CD14-positive monocyte (primary cell): Measurements from ENCODE around the gene OR56B4. TPM values are rescaled to one million over a fixed set of nuclear protein-coding genes. Genes with fewer than 3 reads are reported as not detected.
"Not testable (repeated sequence)": the region's sequence is repeated elsewhere in the genome, so short reads cannot be mapped to it uniquely, and the experiment has no call there.

Experiments used
- DNase-seq, 3 donors: peaks; one replicate each; pipeline ENCODE4 v3.0.0-alpha.2; 2011 to 2022
- H2AFZ ChIP-seq: 2 replicates; pipeline ENCODE4 v1.6.0; 2012; ENCODE audit warnings: mild to moderate bottlenecking, low read depth, low read length, inconsistent platforms; ENCODE audit not compliant: insufficient read depth, poor library complexity, severe bottlenecking
- H3K27ac ChIP-seq, 2 donors: 1 replicate in 1 of 2; 2 replicates in 1 of 2; pipeline ENCODE4 v1.5.1; 2012 to 2013; ENCODE audit warnings: low read length in 2 of 2, control low read depth in 1 of 2, inconsistent platforms in 1 of 2, low read depth in 1 of 2, mild to moderate bottlenecking in 1 of 2
- H3K27me3 ChIP-seq, 2 donors: one replicate each; pipeline versions ENCODE4 v1.6.0 to v1.6.1; 2011 to 2013; ENCODE audit warnings: low read length in 2 of 2; ENCODE audit not compliant: control insufficient read depth in 2 of 2, insufficient read depth in 2 of 2
- H3K36me3 ChIP-seq, 2 donors: replicated peaks in 1 of 2; 1 replicate in 1 of 2; 2 replicates in 1 of 2; pipeline versions ENCODE4 v1.5.1 to v1.6.1; 2012 to 2013; ENCODE audit warnings: low read length in 2 of 2, control low read depth in 1 of 2, inconsistent platforms in 1 of 2, mild to moderate bottlenecking in 1 of 2; ENCODE audit not compliant: insufficient read depth in 2 of 2, control insufficient read depth in 1 of 2
- H3K4me1 ChIP-seq, 2 donors: 1 replicate in 1 of 2; 2 replicates in 1 of 2; pipeline versions ENCODE4 v1.5.1 to v1.6.1; 2012 to 2013; ENCODE audit warnings: low read length in 2 of 2, control low read depth in 1 of 2, inconsistent platforms in 1 of 2, mild to moderate bottlenecking in 1 of 2, moderate library complexity in 1 of 2; ENCODE audit not compliant: insufficient read depth in 2 of 2, control insufficient read depth in 1 of 2
- H3K4me2 ChIP-seq: replicated peaks from 2 replicates; pipeline ENCODE3; 2012; ENCODE audit warnings: low read length, moderate library complexity, mild to moderate bottlenecking; ENCODE audit not compliant: poor library complexity, severe bottlenecking; ENCODE audit errors: extremely low read depth
- H3K4me3 ChIP-seq, 3 experiments: fragments of 200-600 bp in 1 of 3; sonication (generic) in 1 of 3; replicated peaks in 1 of 3; 1 replicate in 2 of 3; 2 replicates in 1 of 3; pipeline ENCODE4 v1.5.1; 2011 to 2013; ENCODE audit warnings: low read length in 3 of 3, mild to moderate bottlenecking in 3 of 3, control low read depth in 2 of 3, low read depth in 2 of 3, inconsistent platforms in 1 of 3, moderate library complexity in 1 of 3
- H3K79me2 ChIP-seq: 2 replicates; pipeline ENCODE4 v1.6.0; 2012; ENCODE audit warnings: mild to moderate bottlenecking, control low read depth, inconsistent platforms, low read length, moderate library complexity; ENCODE audit not compliant: insufficient read depth
- H3K9ac ChIP-seq: 2 replicates; pipeline ENCODE4 v1.6.0; 2017; ENCODE audit warnings: low read length, mild to moderate bottlenecking; ENCODE audit not compliant: insufficient read depth, poor library complexity, severe bottlenecking
- H3K9me3 ChIP-seq, 2 donors: replicated peaks in 1 of 2; 1 replicate in 1 of 2; 2 replicates in 1 of 2; pipeline versions ENCODE4 v1.5.1 to v1.6.1; 2012 to 2013; ENCODE audit warnings: low read length in 2 of 2, control low read depth in 1 of 2; ENCODE audit not compliant: control insufficient read depth in 1 of 2, insufficient read depth in 1 of 2
- H4K20me1 ChIP-seq: 2 replicates; pipeline ENCODE4 v1.6.0; 2012; ENCODE audit warnings: mild to moderate bottlenecking, low read length, control low read depth, moderate library complexity; ENCODE audit not compliant: insufficient read depth
- H3K27ac Mint-ChIP-seq, 7 donors: one replicate each; pipeline ENCODE4 v1.8.0; 2020; ENCODE audit warnings: mild to moderate bottlenecking in 7 of 7, mixed read lengths in 7 of 7, moderate library complexity in 6 of 7, inconsistent platforms in 2 of 7
- H3K27me3 Mint-ChIP-seq, 3 donors: one replicate each; pipeline ENCODE4 v1.8.0; 2021 to 2022; ENCODE audit warnings: low read depth in 3 of 3, mild to moderate bottlenecking in 3 of 3, mixed read lengths in 3 of 3, moderate library complexity in 3 of 3, inconsistent platforms in 1 of 3
- H3K36me3 Mint-ChIP-seq, 2 donors: one replicate each; pipeline ENCODE4 v1.8.0; 2020; ENCODE audit warnings: mixed read lengths in 2 of 2, inconsistent platforms in 1 of 2, mild to moderate bottlenecking in 1 of 2
- H3K4me1 Mint-ChIP-seq: one replicate; pipeline ENCODE4 v1.8.0; 2020; ENCODE audit warnings: mild to moderate bottlenecking, mixed read lengths
- H3K4me3 Mint-ChIP-seq, 2 donors: one replicate each; pipeline ENCODE4 v1.8.0; 2020; ENCODE audit warnings: mild to moderate bottlenecking in 2 of 2, mixed read lengths in 2 of 2, moderate library complexity in 1 of 2
- H3K9me3 Mint-ChIP-seq, 7 donors: one replicate each; pipeline ENCODE4 v1.8.0; 2020 to 2022; ENCODE audit warnings: mixed read lengths in 7 of 7, mild to moderate bottlenecking in 6 of 7, moderate library complexity in 6 of 7, inconsistent platforms in 2 of 7
- WGBS: methylation state at CpG from one replicate; pipeline ENCODE4 v1.1.5; 2013; ENCODE audit warnings: missing lambda C conversion rate; ENCODE audit not compliant: insufficient coverage; 5-methylcytosine and 5-hydroxymethylcytosine counted together
- intact Hi-C, 2 donors: fragments of 100-400 bp; cut with micrococcal nuclease; formaldehyde crosslinking; loops; one replicate each; pipeline versions ENCODE4 v1.15.0 to v1.15.1; 2023
- polyA plus RNA-seq, 3 donors: library from polyadenylated mRNA; depleted of rRNA in 1 of 3; unstranded in 2 of 3; stranded (reverse) in 1 of 3; fragments of 300-500 nt in 2 of 3; fragments of >200 nt in 1 of 3; fragmentation: Illumina TruSeq in 2 of 3; gene quantifications; 1 replicate in 2 of 3; 2 replicates in 1 of 3; pipeline ENCODE4 v1.2.3, GENCODE V29; 2012 to 2021
- TF ChIP-seq, protein P1 (sequence below): fragments of 200-600 bp; IDR thresholded peaks from one replicate; pipeline ENCODE4 v1.8.0; 2022; ENCODE audit warnings: antibody characterized with exemption, mild to moderate bottlenecking

The OR56B4 gene
- polyA plus RNA-seq, 3 donors = not detected

DNA sequence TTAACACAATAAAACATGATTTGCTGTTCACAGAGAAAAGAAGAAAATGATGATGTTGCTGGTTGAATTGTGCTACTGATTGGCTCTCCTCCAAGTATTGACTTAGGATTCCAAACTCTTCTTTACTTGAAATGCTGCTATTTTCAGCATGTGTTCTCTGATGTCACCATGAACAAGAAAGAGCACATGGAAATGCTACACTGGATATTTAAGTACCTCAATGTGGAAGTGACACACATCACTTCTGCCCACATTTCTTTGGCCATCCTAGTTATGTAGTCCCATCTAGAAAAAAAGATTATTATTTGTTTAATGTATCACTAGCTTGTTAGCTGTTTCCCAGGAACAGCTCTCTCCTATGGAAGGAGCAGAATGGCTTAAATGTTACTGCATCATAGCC, 35.5 kb downstream of the OR56B4 start:
- H2AFZ ChIP-seq = no peak overlapping the region
- no peak for DNase-seq
- Mint-ChIP-seq H3K36me3 (peaks cover 0 to 1% of the 10 kb centered on the region in 2 donors), H3K27me3 (peaks cover 1 to 3% (median 3%) of the 10 kb centered on the region in 3 donors), H3K4me1 (peaks cover 28% of the 10 kb centered on the region), H3K4me3 (no peak overlapping the region), H3K9me3 (peaks cover 0 to 9% (median 2%) of the 10 kb centered on the region in 7 donors), H3K27ac (no peak overlapping the region)
- H3K4me3 ChIP-seq = no peak overlapping the region
- H3K4me2 ChIP-seq = no peak overlapping the region
- no peak overlapping the region for H3K9ac ChIP-seq
- no peaks in the 10 kb centered on the region for H4K20me1 ChIP-seq
- no peaks in the 10 kb centered on the region for H3K9me3 ChIP-seq
- no peak overlapping the region for H3K27ac ChIP-seq
- TF ChIP-seq, protein P1, sequence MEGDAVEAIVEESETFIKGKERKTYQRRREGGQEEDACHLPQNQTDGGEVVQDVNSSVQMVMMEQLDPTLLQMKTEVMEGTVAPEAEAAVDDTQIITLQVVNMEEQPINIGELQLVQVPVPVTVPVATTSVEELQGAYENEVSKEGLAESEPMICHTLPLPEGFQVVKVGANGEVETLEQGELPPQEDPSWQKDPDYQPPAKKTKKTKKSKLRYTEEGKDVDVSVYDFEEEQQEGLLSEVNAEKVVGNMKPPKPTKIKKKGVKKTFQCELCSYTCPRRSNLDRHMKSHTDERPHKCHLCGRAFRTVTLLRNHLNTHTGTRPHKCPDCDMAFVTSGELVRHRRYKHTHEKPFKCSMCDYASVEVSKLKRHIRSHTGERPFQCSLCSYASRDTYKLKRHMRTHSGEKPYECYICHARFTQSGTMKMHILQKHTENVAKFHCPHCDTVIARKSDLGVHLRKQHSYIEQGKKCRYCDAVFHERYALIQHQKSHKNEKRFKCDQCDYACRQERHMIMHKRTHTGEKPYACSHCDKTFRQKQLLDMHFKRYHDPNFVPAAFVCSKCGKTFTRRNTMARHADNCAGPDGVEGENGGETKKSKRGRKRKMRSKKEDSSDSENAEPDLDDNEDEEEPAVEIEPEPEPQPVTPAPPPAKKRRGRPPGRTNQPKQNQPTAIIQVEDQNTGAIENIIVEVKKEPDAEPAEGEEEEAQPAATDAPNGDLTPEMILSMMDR = no peak
- no peaks in the 10 kb centered on the region for H3K36me3 ChIP-seq
- peaks cover 16 to 26% of the 10 kb centered on the region in 2 donors for H3K4me1 ChIP-seq
- intact Hi-C loops = no loop called here
- H3K27me3 ChIP-seq = no peaks in the 10 kb centered on the region
- no peaks in the 10 kb centered on the region for H3K79me2 ChIP-seq

DNA sequence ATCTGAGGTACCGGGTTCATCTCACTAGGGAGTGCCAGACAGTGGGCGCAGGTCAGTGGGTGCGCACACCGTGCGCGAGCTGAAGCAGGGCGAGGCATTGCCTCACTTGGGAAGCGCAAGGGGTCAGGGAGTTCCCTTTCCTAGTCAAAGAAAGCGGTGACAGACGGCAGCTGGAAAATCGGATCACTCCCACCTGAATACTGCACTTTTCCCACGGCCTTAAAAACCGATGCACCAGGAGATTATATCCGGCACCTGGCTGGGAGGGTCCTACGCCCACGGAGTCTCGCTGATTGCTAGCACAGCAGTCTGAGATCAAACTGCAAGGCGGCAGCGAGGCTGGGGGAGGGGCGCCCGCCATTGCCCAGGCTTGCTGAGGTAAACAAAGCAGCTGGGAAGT, 36.3 kb downstream of the OR56B4 start:
- H3K9me3 ChIP-seq, intact Hi-C loops, H2AFZ ChIP-seq, H3K9me3 Mint-ChIP-seq, H3K4me3 ChIP-seq, H3K36me3 ChIP-seq, H3K4me3 Mint-ChIP-seq, H3K4me2 ChIP-seq, H3K27me3 Mint-ChIP-seq, H3K27ac Mint-ChIP-seq, H3K36me3 Mint-ChIP-seq, H3K27me3 ChIP-seq, H3K79me2 ChIP-seq, H4K20me1 ChIP-seq, H3K9ac ChIP-seq, H3K27ac ChIP-seq, DNase-seq: not testable (repeated sequence)
- peaks cover 16 to 26% of the 10 kb centered on the region in 2 donors for H3K4me1 ChIP-seq
- WGBS = no CpG with 5 or more reads among the region's 21 CpGs
- H3K4me1 Mint-ChIP-seq = peaks cover 24% of the 10 kb centered on the region
